Mammary epithelial cell (primary cell): ENCODE measurements around the gene COL12A1.

Experiments
- CTCF ChIP-seq, 2 donors: IDR thresholded peaks in 1 of 2; conservative IDR thresholded peaks in 1 of 2; 2 replicates each; pipeline ENCODE4 v1.5.1; 2011 to 2012; ENCODE audit warnings: inconsistent platforms in 2 of 2, low read length in 2 of 2, mild to moderate bottlenecking in 2 of 2, control low read depth in 1 of 2, low read depth in 1 of 2; ENCODE audit not compliant: insufficient read depth in 1 of 2; ENCODE audit errors: extremely low read depth in 1 of 2
- EZH2 ChIP-seq: IDR thresholded peaks from 2 replicates; pipeline ENCODE4 v1.6.1; 2012; ENCODE audit warnings: low read length, inconsistent platforms, borderline replicate concordance

GRCh38 chr6:75210885-75211739 is 5.3 kb upstream of the COL12A1 start:
- TF ChIP-seq CTCF (conservative IDR thresholded peaks at IDR 0.05 in 1 of 2, IDR thresholded peaks at IDR 0.05 in 1 of 2; ENCODE audit: extremely low read depth in 1 of 2, insufficient read depth in 1 of 2, low read depth in 1 of 2, low read length in 2 of 2) = peak; percentile 70 to 79
- TF ChIP-seq EZH2 = no peak
